Measurements from ENCODE around the gene VPS11.

Gene VPS11

GRCh38 chr11:119120639-119121007, 53.0 kb downstream of the VPS11 start:
- in situ Hi-C loops (cut with MboI; ENCODE audit: low sequenced_read_pairs), result no loop called here

GRCh38 chr11:119121008-119121810, 53.6 kb downstream of the VPS11 start, which contains the start of gene HINFP:
Gene HINFP, plus strand, starts transcription at chr11:119121580. Its CDS starts 5,365 bp downstream, at chr11:119126945.
- in situ Hi-C loops (cut with MboI; ENCODE audit: low sequenced_read_pairs), result no loop called here

DNA sequence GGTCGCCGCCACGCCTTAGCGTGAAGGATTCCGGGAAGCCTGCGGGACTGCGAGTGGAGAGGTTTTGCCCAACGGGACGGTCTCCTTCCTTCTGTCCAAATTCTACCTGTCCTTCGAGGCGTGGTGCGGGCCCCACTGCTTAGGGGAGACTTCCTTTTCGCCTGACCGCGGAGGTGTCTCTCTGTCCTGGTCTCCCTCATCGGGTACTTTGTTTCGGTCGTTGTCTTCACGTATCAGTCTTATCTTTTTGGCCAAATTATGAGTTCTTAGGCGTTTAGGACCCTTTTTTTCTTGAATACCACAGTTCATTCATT, 54.1 kb downstream of the VPS11 start:
- in situ Hi-C loops (cut with MboI; ENCODE audit: low sequenced_read_pairs), result no loop called here

DNA sequence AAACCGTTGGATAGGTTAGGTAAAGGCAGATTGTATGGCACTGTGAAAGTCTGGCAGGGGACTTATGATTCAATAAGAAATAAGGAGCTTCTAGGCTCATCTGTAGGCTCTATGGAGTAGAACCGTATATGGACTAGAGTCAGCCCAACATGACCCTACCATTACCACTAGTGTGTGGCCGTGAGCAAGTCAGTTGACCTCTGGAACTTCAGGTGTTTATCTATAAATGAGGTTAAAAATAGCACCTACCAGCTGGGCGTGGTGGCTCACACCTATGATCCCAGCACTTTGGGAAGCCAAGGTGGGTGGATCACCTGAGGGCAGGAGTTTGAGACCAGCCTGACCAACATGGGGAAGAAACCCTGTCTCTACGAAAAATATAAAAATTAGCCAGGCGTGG, 58.2 kb downstream of the VPS11 start:
- in situ Hi-C loops (cut with MboI; ENCODE audit: low sequenced_read_pairs), result no loop called here

- in situ Hi-C loops (cut with MboI; ENCODE audit: low sequenced_read_pairs), result no loop called here
Observed at GRCh38 chr11:119126675-119127268, 59.2 kb downstream of the VPS11 start.

DNA sequence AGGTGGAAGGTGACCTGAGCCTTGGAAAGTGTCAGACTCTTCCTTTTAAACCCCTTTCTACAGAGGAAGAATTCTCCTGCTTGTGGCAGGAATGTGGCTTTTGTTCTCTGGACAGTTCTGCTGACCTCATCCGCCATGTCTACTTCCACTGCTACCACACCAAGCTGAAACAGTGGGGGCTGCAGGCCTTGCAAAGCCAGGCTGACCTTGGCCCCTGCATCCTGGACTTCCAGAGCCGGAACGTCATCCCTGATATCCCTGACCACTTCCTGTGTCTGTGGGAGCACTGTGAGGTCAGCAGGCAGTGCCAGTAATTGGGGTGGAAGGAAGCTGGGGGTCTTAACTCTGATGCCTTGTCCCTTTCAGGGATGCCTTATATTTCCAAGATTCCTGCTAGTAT, 63.0 kb downstream of the VPS11 start:
- in situ Hi-C loops (cut with MboI; ENCODE audit: low sequenced_read_pairs), result no loop called here

Data from HL-60/S4 treated with phorbol 12-myristate 13-acetate at 8.2 ng/mL for 4 days and 3 days (cell line).